Medulla oblongata (tissue), 1 donor: ENCODE results near the gene MAOB.
A peak's percentile ranks its signal among the peaks of the same experiment; 100 is the strongest.
"Not testable (repeated sequence)": the region's sequence is repeated elsewhere in the genome, so short reads cannot be mapped to it uniquely, and the experiment has no call there.

Experiments
- DNase-seq: peaks from one replicate; pipeline ENCODE4 v3.0.0-alpha.2; 2015; ENCODE audit errors: extremely low spot score

MAOB gene

DNA sequence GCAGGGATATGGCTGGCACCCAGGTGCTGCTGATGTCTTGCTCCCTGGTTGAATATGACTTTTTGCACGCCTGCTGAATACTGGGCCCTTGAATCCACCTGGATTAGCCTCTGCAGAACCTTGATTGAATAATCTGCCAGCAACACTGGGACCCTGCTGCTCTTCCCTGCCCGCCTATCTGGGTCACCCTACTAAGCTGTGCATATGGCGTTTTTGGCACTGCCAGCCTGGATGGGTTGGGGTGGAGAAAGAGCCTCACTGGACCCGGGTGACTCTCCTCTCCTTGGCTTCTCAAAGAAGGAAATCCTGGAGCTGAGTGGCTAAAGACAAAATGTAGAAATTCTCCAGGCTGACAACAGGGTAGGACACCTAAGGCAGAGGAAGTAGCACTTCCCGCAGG lies 126.2 kb downstream of the MAOB start:
- no peak for DNase-seq

DNA sequence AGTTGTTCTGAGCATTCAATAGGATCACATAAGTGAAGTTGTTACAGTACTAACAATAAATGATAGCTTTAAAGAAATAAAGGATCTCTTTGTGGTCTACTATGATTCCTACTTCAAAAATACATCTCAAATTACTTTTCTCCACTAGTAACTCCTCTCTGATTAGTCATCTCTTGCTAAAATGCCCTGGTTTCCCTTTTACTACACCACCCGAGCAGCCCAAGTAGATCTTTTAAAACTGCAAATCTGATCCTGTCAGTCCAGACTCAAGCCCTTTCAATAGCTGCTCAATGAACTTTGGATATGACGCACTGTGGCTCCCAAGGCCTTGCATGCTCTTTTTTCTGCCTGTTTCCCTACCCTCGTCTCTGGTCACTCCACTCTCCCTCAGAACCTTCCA lies 128.6 kb downstream of the MAOB start:
- DNase-seq, result no peak

DNA sequence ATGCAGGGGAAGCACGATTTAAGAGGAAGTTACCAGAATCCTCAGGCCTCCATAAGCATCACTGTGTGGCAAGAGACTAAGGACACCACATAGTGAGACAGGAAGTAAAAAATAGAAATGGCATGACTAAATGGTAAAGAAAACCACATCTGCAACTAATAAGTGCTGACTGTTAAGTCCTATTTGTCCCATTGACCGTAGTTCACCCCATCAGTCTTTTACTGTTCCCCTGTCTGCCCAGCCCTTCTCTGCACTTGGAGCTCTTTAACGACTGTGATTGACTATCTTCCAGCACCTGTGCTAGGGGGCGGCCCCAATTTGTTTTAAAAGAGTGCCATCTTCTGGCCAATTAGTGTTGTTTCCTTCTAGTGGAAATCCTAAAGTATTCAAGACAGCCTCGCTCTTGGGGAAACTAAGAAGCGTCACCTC lies 132.0 kb downstream of the MAOB start:
- DNase-seq, result peak; percentile 67

DNA sequence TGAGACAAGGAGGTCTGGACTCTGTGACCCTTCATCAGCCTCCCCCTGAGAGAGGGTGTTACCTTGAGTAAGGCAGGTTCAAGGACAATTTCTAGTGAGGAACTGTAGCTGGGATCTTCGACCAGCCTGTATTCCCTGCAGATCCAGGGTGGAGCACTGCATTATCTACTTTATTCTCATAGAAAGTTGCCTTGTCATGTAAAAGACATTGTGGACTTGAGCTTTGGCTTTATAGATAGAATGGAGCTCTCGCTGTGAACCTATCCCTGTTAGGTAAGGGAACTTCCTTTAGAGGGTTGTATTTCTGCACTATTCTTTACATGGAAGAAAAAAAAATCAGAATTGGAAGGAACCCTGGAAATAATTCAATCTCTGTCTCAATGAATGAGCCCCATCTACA lies 134.8 kb downstream of the MAOB start:
- no peak for DNase-seq

DNA sequence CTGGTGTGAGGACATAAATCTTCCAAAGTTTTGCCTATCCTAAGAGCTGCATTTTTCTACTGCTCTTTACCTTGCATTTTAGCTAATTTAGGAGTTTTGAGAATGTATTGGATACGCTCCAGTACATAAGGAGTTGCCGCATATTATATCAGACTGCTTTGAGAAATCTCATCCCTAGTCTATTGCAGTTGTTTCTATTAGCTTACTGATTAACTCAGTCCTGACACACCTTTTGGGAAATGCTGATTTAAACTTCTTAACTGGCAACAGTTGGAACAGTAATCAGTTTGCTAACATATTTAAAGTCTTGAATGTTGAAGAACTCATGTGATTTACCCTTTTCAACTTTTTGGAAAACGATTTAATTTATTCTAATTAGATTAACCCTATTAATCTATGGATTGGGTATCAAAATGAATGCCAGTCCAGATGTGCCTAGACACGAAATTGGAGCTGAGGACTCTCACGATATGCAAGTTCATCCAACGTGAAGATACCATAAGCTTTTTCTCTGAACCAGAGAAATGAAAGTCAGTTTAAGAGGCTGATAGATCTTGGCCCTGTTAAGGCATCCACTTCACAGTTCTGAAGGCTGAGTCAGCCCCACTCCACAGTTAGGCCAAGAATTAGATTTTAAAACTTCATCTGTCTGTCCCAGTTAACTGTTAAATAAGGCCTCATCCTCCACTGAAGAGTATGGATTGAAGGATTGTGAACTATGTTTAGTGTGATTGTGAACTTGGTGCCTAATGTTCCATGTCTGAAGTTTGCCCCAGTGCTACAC lies 136.1 kb downstream of the MAOB start:
- DNase-seq, result no peak

DNA sequence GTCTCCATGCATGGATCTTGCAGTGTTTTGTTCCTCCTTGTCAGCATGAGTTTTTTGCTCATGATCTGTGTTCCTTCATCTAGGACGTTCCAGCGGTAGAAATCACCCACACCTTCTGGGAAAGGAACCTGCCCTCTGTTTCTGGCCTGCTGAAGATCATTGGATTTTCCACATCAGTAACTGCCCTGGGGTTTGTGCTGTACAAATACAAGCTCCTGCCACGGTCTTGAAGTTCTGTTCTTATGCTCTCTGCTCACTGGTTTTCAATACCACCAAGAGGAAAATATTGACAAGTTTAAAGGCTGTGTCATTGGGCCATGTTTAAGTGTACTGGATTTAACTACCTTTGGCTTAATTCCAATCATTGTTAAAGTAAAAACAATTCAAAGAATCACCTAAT lies 138.0 kb downstream of the MAOB start:
- no peak for DNase-seq

DNA sequence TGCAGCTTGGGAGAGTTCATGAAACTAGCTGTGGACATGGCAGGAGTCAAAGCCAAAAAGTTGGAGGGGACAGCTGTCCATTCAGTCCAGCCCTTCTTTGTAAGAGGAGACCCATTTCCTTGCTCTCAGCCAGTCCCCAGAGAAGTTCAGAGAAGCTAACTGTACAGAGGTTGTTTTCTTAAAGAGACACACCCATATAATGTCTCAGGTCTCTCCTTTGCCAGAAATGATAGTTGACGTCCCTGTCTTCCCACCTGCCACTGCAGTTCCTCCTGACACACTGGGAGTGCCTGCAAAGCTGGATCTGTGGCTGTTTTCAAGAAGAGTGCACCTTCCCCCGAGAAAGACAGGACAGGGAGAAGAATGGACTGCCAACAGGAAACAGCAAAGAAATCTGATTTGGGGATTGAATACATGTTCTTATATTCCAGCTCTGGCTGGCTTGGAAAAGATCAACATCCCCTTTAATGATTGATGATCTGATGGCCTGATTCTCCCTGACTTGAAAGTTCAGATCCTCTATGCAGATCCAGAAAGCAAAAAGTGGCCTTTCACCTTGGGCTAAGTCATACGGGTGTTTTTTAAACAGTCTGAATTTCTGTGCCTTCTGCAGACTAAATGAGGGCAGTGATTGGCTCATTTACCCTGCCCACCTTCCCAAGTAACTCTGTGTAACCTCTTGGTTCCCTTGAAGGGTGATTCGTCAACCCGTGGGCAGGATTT lies 139.0 kb downstream of the MAOB start:
- no peak for DNase-seq

DNA sequence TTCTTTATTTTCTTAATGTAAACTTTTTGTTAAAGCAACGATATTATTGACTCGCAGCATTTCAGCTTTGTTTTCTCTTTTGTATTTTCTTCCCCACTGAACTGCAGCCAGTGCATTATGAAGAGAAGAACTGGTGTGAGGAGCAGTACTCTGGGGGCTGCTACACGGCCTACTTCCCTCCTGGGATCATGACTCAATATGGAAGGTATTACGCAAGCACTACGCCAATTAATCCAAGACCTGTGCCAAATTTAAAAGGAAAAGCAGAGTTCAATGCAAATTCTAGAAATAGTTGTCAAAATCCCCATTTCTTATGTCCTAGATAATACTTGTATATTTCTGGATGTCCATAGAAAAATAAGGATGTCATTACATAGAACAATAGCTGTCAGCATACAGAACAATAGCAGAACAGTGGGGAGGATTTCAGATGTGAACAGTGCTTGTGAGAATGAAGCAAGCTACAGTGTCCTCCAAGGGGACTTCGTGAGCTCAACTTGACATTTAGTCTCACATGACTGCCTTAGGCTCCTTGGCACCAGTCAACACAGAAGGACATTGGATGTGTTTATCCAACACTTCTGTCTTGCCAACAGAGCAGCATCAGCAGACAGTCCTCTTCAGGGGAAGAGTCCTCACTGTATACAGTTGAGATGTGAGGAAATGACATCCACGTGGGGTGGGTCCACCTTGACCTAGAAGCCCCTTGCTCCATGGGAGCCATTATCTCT lies 140.2 kb downstream of the MAOB start:
- peak; percentile 2 for DNase-seq

DNA sequence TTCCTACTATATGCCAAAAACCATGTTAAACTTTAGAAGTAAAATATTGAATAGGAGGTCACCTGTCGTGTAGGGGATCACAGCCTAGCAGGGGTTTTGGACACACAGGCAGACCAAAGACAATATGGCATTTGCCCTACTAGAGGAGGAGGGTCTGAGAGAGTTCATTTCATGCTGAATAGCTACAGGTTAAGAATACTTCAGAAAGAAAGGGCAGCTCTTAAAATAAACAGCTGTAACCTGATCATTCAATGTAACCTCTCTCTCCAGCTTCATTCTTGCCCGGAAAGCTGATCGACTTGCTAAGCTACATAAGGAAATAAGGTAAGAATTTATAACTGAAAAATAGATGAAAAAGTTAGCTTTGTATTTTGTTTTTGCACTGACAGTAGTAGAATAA lies 146.3 kb downstream of the MAOB start:
- DNase-seq, result no peak

DNA sequence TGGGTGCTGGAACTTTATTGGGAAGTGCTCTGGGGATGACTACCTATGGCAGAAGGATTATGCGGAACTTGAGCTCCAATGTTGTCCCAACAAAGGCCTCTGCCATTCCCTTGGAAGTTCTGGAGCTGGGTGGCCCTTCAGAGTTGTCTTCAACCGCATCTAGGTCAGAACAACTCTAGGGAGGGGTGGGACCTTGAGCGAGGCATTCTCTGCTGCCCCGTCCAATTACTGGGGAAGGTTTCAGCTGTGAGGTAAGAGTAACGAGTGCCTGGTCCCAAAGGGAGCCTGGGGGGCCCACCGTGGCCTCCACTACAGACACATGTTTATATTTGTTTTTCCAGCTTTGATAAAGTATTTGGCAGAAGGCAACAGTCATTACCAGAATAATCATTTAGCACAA lies 146.7 kb downstream of the MAOB start:
- DNase-seq, result no peak

DNA sequence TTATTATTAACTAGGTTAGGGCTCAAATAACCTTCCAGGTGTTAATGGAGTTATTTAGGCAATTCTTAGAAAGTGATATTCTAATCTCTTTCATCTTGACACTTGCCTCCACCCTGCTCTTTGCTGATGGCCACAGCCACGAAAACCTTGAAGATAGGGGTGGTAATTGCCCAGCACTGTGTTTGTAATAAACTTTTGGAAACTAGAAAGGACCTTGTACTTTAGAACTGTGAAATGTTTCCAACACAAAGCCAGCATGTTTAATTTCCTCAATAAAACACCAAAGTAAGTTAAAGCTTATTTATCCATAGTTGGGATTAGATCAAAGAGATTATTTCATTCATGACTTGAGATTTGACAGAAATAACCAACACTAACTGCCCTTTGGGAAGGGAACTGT lies 147.8 kb downstream of the MAOB start:
- no peak for DNase-seq

DNA sequence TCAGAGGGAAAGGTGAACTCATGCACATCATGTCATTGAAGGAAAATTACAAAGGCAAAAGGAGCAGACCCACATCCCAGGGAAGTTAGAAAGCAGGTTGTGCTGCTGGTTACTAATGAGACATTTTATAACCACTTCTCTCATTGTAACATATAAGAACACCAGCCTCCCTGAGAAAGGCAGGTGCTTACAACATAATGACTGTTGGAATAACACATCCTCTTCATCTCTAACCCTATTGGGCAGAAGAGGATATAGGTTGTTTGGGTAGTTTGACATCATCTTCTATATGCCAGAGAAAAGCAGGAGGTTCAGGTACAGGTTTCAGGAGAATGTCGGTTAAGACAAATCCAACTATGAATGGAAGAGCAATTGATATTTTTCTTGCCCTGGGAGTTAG lies 148.6 kb downstream of the MAOB start:
- DNase-seq, result no peak

DNA sequence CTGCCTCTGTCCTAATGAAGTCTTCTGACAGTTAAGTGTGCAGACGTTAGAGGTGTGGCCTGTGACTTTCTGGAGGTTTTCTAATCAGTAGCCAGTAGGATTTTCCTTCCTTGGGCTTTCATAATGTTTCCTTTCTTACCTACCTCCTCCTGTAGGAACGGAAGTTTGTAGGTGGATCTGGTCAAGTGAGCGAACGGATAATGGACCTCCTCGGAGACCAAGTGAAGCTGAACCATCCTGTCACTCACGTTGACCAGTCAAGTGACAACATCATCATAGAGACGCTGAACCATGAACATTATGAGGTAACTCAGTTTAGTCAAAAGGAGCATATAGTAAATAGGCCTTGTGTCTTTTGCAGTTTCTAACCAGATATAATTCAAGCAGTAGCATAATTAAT lies 151.2 kb downstream of the MAOB start:
- no peak for DNase-seq

DNA sequence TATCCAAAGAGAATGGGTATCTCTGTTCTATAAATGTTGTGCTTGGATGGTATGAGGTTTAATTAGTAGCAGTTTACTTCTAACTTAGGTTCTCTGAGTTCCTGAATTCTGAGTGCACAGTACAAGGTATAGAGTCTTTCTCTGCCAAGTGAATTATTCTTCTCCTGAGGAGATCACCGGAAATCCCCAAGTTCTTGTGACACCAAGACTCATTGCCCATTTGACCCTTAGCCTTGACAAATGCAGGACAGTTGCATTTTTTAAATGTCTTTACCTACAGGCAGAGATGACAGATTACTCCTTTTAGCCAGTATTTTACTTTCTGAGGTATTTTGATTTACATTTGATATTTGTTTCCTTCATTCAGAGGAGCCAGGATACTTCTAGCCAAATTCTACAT lies 153.3 kb downstream of the MAOB start:
- no peak for DNase-seq

DNA sequence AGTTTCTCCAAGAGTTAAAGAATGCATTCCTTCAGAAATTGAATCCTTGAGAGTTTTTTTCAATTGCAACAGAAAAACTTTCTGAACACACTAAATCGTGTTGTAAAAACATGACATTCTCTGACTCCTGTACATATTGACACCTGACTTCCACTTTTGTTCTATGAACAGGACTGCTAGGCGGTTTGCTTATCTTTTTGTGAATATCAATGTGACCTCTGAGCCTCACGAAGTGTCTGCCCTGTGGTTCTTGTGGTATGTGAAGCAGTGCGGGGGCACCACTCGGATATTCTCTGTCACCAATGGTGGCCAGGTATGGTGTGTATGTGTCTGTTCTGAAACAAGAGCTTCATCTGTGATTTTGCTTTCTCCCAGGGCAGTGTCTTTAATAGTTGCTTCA lies 154.2 kb downstream of the MAOB start:
- DNase-seq, result no peak

DNA sequence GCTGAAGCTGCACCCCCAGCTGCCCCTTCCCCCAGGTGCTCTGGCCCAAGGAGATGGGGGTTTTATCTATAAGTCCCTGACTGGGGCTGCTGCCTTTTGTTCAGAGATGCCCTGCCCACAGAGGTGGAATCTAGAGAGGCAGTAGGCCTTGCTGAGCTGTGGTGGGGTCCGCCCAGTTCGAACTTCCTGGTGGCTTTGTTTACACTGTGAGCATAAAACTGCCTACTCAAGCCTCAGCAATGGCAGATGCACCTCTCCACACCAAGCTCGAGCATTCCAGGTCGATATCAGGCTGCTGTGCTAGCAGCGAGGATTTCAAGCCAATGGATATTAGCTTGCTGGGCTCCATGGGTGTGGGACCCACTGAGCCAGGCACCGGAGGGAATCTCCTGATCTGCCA lies 155.0 kb downstream of the MAOB start:
- DNase-seq, result not testable (repeated sequence)

DNA sequence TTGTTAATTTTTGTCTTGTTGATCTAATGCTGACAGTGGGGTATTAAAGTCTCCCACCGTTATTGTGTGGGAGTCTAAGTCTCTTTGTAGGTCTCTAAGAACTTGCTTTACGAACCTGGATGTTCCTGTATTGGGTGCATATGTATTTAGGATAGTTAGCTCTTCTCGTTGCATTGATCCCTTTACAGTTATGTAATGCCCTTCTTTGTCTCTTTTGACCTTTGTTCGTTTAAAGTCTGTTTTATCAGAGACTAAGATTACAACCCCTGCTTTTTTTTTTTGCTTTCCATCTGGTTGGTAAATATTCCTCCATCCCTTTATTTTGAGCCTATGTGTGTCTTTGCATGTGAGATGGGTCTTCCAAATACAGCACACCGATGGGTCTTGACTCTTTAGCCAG lies 157.0 kb downstream of the MAOB start:
- not testable (repeated sequence) for DNase-seq

DNA sequence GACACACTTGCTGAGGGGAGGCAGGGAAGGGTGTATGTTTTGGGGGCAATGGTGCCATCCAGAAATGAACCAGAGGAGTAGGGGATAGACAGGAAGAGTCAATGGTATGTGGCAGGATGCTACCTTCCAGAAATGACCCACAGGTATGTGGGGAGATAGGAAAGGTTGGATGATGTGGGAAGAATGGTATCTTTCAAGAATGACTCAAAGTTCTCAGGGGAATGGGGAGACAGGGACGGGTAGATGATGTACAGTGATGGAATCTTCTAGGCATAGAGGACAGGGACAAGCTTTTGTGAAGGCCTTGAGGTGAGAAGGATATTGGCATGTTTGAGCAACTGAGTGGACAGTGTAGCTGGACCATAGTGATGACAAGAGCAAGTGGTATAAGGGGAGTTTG lies 161.3 kb downstream of the MAOB start:
- no peak for DNase-seq

DNA sequence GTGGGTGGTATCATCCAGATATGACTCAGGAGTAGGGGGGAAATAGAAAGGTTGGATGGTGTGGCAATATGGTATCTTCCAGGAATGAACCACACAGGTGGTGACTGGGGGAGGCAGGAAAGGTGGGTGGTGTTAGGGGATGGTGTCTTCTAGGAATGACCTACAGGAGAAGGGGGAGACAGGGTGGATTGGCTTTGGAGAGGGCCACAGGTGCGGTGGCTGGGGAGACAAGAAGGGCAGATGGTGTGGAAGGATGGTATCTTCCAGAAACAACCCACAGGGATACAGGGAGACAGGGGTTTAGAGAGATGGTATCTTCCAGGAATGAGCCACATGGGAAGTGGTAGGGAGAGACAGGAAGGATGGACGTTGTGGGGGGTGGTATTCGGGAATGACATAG lies 162.2 kb downstream of the MAOB start:
- DNase-seq, result no peak

DNA sequence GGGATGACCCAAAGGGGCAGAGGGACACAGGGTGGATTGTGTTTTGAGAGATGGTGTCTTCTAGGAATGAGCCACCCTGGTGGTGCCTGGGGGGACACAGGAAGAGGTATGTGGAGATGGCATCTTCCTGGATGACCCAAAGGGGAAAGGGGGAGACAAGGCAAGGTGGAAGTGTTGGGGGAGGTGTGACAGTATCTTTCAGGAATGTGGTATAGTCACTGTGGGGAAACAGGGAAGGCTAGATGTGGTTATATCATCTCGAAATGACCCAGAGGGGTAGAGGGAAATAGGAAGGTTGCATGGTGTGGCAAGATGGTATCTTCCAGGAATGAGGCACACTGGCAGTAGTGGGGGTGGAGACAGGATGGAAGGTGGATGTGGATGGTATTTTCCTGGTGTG lies 163.3 kb downstream of the MAOB start:
- no peak for DNase-seq

DNA sequence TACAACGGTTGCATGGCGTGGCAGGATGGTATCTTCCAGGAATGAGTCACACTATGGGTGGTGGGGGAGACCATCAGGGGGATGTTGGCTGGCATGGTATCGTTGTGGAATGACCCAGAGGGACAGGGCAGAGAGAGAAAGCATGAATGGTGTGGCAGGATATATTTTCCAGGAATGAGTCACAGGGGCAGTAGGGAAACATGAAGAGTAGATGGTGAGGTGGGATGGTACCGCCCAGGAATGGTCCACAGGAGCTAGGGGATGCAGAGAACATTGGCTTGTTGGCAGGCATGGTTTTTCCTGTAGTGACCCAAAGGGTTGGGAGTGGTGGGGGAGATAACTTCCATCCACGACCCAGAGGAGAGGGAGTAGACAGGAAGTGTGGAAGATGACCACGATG lies 163.7 kb downstream of the MAOB start:
- DNase-seq, result no peak

DNA sequence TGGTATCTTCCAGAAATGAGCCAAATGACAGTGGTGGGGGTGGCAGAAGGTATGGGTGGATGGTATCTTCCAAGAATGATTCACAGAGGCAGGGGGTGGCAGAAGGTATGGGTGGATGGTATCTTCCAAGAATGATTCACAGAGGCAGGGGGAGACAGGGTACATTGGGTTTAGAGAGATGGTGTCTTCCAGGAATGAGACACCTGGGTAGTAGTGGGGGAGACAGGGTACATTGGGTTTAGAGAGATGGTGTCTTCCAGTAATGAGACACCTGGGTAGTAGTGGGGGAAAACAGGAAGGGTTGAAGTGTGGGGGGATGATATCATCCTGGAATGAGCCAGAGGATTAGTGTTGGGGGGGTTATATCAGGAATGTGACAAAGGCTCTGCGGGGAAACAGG lies 164.2 kb downstream of the MAOB start:
- DNase-seq, result no peak

DNA sequence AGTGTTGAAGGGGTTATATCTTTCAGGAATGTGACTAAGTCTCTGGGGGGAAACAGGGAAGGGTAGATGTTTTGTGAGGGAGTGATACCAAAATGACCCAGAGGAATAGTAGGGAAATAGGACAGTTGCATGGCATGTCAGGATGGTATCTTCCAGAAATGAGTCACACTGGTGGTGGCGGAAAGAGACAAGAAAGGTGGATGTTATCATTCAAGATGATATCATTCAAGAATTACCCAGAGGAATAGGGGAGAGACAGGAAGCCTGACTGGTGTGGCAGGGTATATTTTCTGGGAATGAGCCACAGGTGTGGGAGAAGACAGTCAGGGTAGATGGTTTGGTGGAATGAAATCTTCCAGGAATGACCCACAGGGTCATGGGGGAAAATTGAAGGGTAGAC lies 165.1 kb downstream of the MAOB start:
- DNase-seq, result no peak
